Astrocyte of the cerebellum (primary cell): ENCODE data around the gene CRACR2A.

Source experiments
- DNase-seq: peaks from one replicate; pipeline ENCODE4 v3.0.0-alpha.2; 2011; ENCODE audit warnings: low read depth
- H3K4me3 ChIP-seq: 2 replicates; pipeline ENCODE4 v1.5.1; 2011; ENCODE audit warnings: mild to moderate bottlenecking, low read depth, low read length, moderate library complexity
- in situ Hi-C: cut with HindIII; loops from 2 replicates; pipeline ENCODE4 v1.10.0; 2017; ENCODE audit warnings: low sequenced_read_pairs
- TF ChIP-seq, protein P1 (sequence below): IDR thresholded peaks from 2 replicates; pipeline ENCODE4 v1.5.1; 2012; ENCODE audit warnings: low read length, low read depth, moderate library complexity, mild to moderate bottlenecking; ENCODE audit errors: missing control alignments

The CRACR2A gene

DNA sequence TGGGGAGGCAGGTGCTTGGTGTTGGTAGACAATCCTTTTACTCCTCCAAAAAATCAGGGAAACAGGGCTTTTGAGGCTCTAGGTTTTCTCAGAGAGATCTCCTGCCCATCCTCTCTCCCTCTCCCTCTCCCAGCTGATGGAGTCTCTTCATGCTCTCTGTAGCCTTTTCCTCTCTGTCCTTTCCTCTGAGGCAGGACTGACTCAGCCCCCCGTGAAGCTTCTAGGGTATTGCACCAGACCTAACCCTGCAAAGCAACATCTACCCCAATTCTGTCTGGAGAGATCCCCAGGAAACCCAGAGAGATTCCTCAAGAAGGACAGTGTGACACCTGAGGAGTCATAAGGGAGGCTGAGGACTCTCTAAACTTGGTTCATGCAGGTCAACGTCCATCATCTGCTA is 66.4 kb downstream of the CRACR2A start:
- no peak for DNase-seq
- H3K4me3 ChIP-seq = no peak overlapping the region
- in situ Hi-C loops = loop anchor here (10.0 kb wide), 1 partner anchor 82 kb away; no protein-coding TSS in a partner anchor
- TF ChIP-seq, protein P1, sequence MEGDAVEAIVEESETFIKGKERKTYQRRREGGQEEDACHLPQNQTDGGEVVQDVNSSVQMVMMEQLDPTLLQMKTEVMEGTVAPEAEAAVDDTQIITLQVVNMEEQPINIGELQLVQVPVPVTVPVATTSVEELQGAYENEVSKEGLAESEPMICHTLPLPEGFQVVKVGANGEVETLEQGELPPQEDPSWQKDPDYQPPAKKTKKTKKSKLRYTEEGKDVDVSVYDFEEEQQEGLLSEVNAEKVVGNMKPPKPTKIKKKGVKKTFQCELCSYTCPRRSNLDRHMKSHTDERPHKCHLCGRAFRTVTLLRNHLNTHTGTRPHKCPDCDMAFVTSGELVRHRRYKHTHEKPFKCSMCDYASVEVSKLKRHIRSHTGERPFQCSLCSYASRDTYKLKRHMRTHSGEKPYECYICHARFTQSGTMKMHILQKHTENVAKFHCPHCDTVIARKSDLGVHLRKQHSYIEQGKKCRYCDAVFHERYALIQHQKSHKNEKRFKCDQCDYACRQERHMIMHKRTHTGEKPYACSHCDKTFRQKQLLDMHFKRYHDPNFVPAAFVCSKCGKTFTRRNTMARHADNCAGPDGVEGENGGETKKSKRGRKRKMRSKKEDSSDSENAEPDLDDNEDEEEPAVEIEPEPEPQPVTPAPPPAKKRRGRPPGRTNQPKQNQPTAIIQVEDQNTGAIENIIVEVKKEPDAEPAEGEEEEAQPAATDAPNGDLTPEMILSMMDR = no peak

DNA sequence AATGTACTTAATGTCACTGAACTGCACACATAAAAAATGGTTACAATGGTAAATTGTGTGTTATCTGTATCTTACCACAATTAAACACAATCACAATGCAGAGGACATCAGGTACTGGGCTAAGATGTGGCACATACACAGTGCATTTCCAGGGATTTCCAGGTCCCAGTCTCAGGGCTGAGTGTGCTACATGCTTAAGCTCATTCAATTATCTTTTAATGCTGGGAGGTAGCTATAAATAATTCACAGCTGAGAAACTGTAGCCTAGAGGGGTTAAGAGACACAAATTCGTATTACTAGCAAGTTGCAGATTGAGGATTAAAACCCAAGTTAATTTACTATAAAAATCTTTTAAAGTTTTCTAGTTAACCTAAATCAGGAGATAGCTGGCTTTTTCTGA is 67.1 kb downstream of the CRACR2A start:
- in situ Hi-C loops = loop anchor here (10.0 kb wide), 1 partner anchor 81 kb away; no protein-coding TSS in a partner anchor
- H3K4me3 ChIP-seq = no peak overlapping the region

DNA sequence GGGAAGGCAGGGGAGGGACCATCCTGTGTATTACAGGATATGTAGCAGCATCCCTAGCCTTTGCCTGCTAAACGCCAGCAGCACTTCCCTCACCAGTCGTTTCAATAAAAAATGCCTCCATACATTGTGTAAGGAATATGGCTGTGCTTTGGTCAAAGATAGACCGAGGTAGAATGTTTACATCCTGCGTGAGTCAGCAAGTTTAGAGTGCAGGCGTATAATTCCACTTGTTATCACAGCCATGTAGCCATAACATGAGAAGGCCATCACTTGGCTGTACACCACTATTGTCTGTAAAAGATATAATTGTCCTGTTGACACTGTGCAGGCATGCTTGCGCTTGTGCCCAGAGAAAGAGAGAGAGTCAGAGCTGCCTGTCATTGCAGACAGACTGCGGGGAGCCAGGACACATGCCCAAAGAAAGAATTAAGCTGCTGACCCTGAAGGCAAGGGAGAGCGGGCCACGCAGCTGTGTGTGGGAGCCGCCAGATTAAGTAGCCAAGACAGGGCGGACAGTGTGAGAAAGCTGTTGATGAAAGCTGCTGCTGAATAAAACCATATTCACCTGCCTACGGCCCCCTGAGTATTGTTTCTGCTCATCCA is 68.4 kb downstream of the CRACR2A start:
- TF ChIP-seq, protein P1 = no peak
- no peak for DNase-seq
- no peak overlapping the region for H3K4me3 ChIP-seq
- in situ Hi-C loops = loop anchor here (10.0 kb wide), 1 partner anchor 80 kb away; no protein-coding TSS in a partner anchor

More for the DNA sequence above, 67.1 kb downstream of the CRACR2A start:
- no peak for DNase-seq
- TF ChIP-seq, protein P1 = no peak

DNA sequence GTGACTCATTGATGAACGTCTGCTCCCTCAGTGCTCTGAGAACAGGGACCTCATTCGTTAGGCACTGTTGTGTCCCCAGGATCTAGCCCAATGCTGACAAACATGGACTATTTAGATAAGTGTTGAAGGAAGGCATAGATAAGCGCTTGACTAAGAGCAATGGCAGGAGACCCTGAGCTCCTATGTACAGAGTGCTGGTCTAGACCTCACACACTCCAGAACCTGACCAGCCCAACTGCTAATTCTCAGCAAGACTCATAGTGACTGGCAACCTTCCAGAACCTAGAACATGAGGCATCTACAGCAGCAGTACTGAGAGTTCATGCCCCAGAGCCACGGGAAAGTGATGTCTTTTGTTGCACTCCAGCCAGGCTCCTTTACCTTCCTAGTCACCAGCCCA is 69.2 kb downstream of the CRACR2A start:
- no peak for DNase-seq
- TF ChIP-seq, protein P1 = no peak
- H3K4me3 ChIP-seq = no peak overlapping the region
- in situ Hi-C loops = loop anchor here (10.0 kb wide), 1 partner anchor 79 kb away; no protein-coding TSS in a partner anchor

DNA sequence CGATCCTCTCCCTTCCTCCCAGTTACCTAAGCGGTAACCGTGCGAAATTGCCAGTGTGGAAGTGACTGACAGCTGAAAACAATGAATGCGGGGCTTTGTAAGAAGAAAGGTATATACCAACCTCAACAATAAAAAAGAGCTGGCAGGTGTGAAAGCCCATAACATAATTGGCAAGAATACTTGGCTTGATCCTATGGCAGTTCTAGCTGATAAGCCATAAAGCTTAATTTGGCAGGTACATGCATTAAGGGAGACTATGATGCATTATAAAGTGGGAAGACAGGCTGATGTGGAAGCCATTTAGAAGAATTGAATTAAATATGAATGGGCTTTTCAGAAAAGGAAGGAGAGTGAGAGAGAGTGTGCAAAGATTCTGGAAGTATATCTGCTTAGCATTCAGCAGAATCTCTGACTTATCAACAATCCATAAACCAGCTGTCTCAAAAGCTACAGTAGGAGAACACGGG is 71.3 kb downstream of the CRACR2A start:
- in situ Hi-C loops = loop anchor here (10.0 kb wide), 1 partner anchor 77 kb away; no protein-coding TSS in a partner anchor
- DNase-seq = no peak
- TF ChIP-seq, protein P1 = no peak
- no peak overlapping the region for H3K4me3 ChIP-seq

DNA sequence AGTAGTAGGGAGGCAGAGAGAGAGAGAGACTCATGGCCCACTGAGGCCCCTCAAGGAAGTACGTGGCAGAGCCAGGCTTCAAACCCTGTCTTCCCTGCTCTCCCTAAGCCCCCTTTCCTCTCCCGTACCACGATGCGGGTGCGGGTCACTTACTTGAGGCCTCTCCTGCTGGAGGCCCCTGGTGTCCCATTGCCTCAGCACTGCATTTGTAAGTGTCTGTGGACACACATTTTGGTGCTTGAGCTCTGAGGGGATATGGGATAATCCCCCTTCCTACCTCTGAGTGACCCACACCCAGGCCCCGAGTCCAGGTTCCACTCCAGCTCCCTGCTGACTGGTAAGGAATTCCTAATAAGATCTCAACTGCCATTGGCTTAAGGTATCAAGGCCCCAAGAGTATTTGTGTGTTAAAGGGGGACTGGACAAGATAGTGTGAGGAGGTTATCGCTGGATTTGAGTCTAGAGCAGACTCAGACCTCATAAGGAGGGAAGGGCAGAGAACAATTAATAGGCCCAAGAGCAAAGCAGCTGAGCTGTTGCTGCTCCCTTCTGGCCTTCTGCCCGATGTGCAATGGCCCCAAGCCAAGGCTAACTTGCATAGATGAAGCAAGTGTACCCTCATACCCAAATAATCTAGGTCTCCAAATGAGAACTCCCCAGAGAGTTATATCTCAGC is 71.9 kb downstream of the CRACR2A start:
- H3K4me3 ChIP-seq = no peak overlapping the region
- TF ChIP-seq, protein P1 = no peak
- no peak for DNase-seq
- in situ Hi-C loops = loop anchor here (10.0 kb wide), 1 partner anchor 76 kb away; no protein-coding TSS in a partner anchor
